Spleen (tissue), 11 donors: Measurements from ENCODE around the gene RARRES2. TPM values are rescaled to one million over a fixed set of nuclear protein-coding genes. Genes with fewer than 3 reads are reported as not detected.
"Not testable (repeated sequence)": the region's sequence is repeated elsewhere in the genome, so short reads cannot be mapped to it uniquely, and the experiment has no call there.

Source experiments
- DNase-seq: peaks from one replicate; pipeline ENCODE4 v3.0.0-alpha.2; 2020
- H3K27ac ChIP-seq, 8 donors: fragments of 200-600 bp; sonication (generic) in 7 of 8; 1 replicate in 4 of 8; 2 replicates in 4 of 8; pipeline versions ENCODE4 v1.5.0 to v1.8.0; 2016 to 2021; ENCODE audit warnings: inconsistent platforms in 4 of 8, mild to moderate bottlenecking in 4 of 8, moderate library complexity in 1 of 8
- H3K27me3 ChIP-seq, 7 donors: fragments of 200-600 bp; sonication (generic) in 6 of 7; replicated peaks in 1 of 7; 1 replicate in 4 of 7; 2 replicates in 3 of 7; pipeline versions ENCODE4 v1.5.0 to v1.8.0; 2016 to 2021; ENCODE audit warnings: inconsistent platforms in 3 of 7, mild to moderate bottlenecking in 1 of 7
- H3K36me3 ChIP-seq, 6 donors: fragments of 200-600 bp; sonication (generic) in 5 of 6; 1 replicate in 4 of 6; 2 replicates in 2 of 6; pipeline versions ENCODE4 v1.5.0 to v1.8.0; 2016 to 2021; ENCODE audit warnings: inconsistent platforms in 2 of 6
- H3K4me1 ChIP-seq, 6 donors: fragments of 200-600 bp; sonication (generic) in 5 of 6; 1 replicate in 3 of 6; 2 replicates in 3 of 6; pipeline versions ENCODE4 v1.5.0 to v1.8.0; 2016 to 2021; ENCODE audit warnings: inconsistent platforms in 3 of 6
- H3K4me3 ChIP-seq, 8 donors: fragments of 200-600 bp; sonication (generic) in 7 of 8; 1 replicate in 4 of 8; 2 replicates in 4 of 8; pipeline versions ENCODE4 v1.5.0 to v1.8.0; 2016 to 2021; ENCODE audit warnings: inconsistent platforms in 4 of 8, mild to moderate bottlenecking in 4 of 8, moderate library complexity in 2 of 8
- H3K9me3 ChIP-seq, 8 donors: fragments of 200-600 bp; sonication (generic) in 7 of 8; 1 replicate in 4 of 8; 2 replicates in 4 of 8; pipeline versions ENCODE4 v1.5.0 to v1.8.0; 2016 to 2021; ENCODE audit warnings: inconsistent platforms in 4 of 8
- CTCF ChIP-seq, 11 experiments: fragments of 200-600 bp in 7 of 11; fragments of 450-650 bp in 4 of 11; sonication (generic) in 4 of 11; IDR thresholded peaks in 8 of 11; conservative IDR thresholded peaks in 3 of 11; 1 replicate in 7 of 11; 2 replicates in 4 of 11; pipeline versions ENCODE4 v1.4.0 to v1.8.0; 2016 to 2021; ENCODE audit warnings: antibody characterized with exemption in 11 of 11, inconsistent platforms in 4 of 11, mild to moderate bottlenecking in 1 of 11
- POLR2A ChIP-seq, 3 donors: fragments of 450-650 bp; IDR thresholded peaks; one replicate each; pipeline ENCODE4 v1.5.1; 2017; ENCODE audit warnings: antibody characterized with exemption in 3 of 3, mild to moderate bottlenecking in 1 of 3
- POLR2AphosphoS5 ChIP-seq, 3 donors: sonication (generic); formaldehyde crosslinking; IDR thresholded peaks; one replicate each; pipeline ENCODE4 v1.5.1; 2017; ENCODE audit warnings: antibody characterized with exemption in 3 of 3
- WGBS, 5 donors: extraction: QIAGEN DNeasy Blood & Tissue Kit in 3 of 5; methylation state at CpG; one replicate each; pipeline versions ENCODE4 v1.1.5 to v1.1.7; 2013 to 2018; 5-methylcytosine and 5-hydroxymethylcytosine counted together
- intact Hi-C: fragments of 100-400 bp; cut with DNase I; formaldehyde crosslinking; loops from one replicate; pipeline ENCODE4 v1.15.0; 2023; ENCODE audit warnings: low total_unique reads
- polyA plus RNA-seq, 3 donors: library from polyadenylated mRNA; stranded (reverse); fragments of 200-250 nt; gene quantifications; one replicate each; pipeline ENCODE4 v1.2.1, GENCODE V29; 2013
- total RNA-seq, 7 donors: library from RNA; depleted of rRNA in 3 of 7; stranded (reverse); fragments of >200 nt in 3 of 7; fragmentation: NEBNext Ultra II Directional in 4 of 7; extraction: Animal tissue kit (Norgen Biotek cat#: 25700) in 4 of 7; gene quantifications; one replicate each; pipeline versions ENCODE4 v1.1.0 to v1.2.1, GENCODE V29; 2016 to 2021
- donor health status: healthy with polysubstance abuse.
- donor health status: DM: no; HTN: no; CAD: no; lungs with moderate emphysema.
- donor health status: DM: no; HTN: no; CAD: no.
- donor health status: Bipolar disorder and iron deficiency.
- donor health status: healthy.
- donor health status: DM: no; HTN: no; CAD: no.
- donor health status: DM: yes; HTN: yes; CAD: no.

Gene RARRES2
- total and polyA plus RNA-seq, 10 donors = 39.7 to 292 (median 105) TPM

DNA sequence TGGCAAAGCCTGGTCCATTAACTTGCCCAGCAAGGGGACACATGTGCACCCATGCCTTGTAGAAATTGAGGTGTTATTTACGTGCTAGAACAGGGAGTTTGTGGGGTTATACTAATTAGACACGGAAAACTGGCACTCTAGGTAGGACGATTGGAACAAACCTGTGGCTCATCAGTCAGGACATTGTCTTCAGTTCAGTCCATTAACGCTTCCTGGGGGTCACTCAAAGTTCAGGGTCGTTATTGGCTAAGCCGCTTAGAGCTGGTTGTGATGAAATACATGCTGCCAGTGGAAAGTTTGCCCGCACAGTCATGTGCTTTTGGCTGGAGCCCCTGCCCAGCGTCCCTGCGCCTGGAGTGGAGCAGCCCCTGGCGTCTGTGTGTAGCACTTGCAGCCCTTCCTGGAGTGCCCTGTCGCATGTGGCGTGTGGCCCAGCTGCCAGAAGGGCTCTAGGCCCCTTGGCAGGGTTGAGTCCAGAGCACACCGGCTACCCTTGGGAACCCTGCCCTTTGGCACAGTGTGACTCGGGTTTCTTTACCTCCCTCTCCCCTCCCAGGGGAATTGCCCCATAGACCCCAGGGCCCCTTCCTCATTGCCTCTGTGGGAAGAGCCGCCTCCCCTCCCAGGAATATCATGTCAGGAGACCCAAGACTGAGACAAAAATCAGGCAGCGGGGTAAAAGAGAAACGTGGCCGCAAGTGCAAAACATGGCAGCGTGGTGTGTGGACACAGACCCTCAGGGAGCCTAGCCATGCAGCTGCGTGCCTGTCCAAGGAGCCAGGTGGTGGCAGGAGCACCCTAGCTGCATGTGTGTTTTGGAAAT is 47.5 kb upstream of the RARRES2 start:
- peaks cover 0 to 27% (median 0%) of the 10 kb centered on the region in 6 donors for H3K36me3 ChIP-seq
- H3K27me3 ChIP-seq = no peaks in the 10 kb centered on the region
- DNase-seq = peak; percentile 78
- TF ChIP-seq CTCF (IDR thresholded peaks at IDR 0.05 in 8 of 11, conservative IDR thresholded peaks at IDR 0.05 in 3 of 11) (peak in 10 of 11 experiments; percentile 11 to 61 (median 48)), POLR2AphosphoS5 (IDR thresholded peaks at IDR 0.05) (peak in 2 of 3 donors; percentile 52 to 65), POLR2A (IDR thresholded peaks at IDR 0.05) (no peak)
- no peak overlapping the region for H3K4me3 ChIP-seq
- no peak overlapping the region for H3K27ac ChIP-seq
- intact Hi-C loops = no loop called here
- H3K9me3 ChIP-seq = no peaks in the 10 kb centered on the region
- whole genome bisulfite sequencing, 5 donors = 65 to 78% (median 71%) methylated on average over 15 to 20 of the region's 20 CpGs
- H3K4me1 ChIP-seq = peaks cover 0 to 24% (median 7%) of the 10 kb centered on the region in 6 donors

- H3K4me1 ChIP-seq = peaks cover 0 to 30% (median 11%) of the 10 kb centered on the region in 6 donors
- no peaks in the 10 kb centered on the region for H3K9me3 ChIP-seq
- 88 to 94% (median 90%) methylated on average over 7 of the region's 7 CpGs for WGBS, 5 donors
- TF ChIP-seq POLR2A (IDR thresholded peaks at IDR 0.05) = no peak
- TF ChIP-seq POLR2AphosphoS5 (IDR thresholded peaks at IDR 0.05) = no peak
- no peak for TF ChIP-seq CTCF (IDR thresholded peaks at IDR 0.05 in 8 of 11, conservative IDR thresholded peaks at IDR 0.05 in 3 of 11)
- no peak overlapping the region for H3K27ac ChIP-seq
- peak; percentile 58 for DNase-seq
- H3K27me3 ChIP-seq = no peaks in the 10 kb centered on the region
- intact Hi-C loops = no loop called here
- H3K36me3 ChIP-seq = peaks cover 0 to 27% (median 0%) of the 10 kb centered on the region in 6 donors
- H3K4me3 ChIP-seq = no peak overlapping the region
Measured at GRCh38 chr7:150388306-150388705, 46.9 kb upstream of the RARRES2 start.

DNA sequence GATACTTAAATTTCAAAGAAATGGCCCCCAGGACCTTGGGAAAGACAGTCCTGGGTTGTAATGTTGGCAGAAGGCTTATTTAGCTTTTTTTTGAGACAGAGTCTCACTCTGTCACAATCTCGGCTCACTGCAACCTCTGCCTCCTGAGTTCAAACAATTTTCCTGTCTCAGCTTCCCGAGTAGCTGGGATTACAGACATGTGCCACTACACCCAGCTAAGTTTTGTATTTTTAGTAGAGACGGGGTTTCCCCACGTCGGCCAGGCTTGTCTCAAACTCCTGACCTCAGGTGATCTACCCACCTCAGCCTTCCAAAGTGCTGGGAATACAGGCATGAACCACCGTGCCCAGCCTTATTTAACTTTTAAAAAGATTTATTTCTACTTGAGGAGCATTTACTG is 44.5 kb upstream of the RARRES2 start:
- H3K4me1 ChIP-seq = peaks cover 0 to 52% (median 17%) of the 10 kb centered on the region in 6 donors
- WGBS, 5 donors = 71 to 80% (median 77%) methylated on average over 6 of the region's 6 CpGs
- peaks cover 0 to 27% (median 0%) of the 10 kb centered on the region in 6 donors for H3K36me3 ChIP-seq
- H3K9me3 ChIP-seq, H3K27ac ChIP-seq, intact Hi-C loops, H3K4me3 ChIP-seq, DNase-seq, H3K27me3 ChIP-seq: not testable (repeated sequence)

DNA sequence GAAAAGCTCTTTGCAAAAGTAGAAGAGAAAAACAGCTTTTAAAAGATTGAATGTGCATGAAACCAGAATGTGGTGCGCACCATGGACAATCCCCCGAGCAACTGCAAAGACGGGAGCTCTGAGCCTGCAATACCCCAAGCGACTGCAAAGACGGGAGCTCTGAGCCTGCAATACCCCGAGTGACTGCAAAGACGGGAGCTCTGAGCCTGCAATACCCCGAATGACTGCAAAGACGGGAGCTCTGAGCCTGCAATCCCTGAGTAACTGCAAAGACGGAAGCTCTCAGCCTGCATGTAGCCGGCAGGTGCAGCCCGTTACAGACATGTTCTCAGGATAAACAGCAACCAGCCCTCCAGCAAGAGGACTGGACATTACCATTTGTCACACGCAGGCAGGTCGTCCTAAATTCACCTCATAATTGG is 43.9 kb upstream of the RARRES2 start:
- Histone ChIP-seq H3K9me3 (no peaks in the 10 kb centered on the region), H3K27me3 (no peaks in the 10 kb centered on the region), H3K4me3 (no peak overlapping the region), H3K36me3 (peaks cover 0 to 21% (median 0%) of the 10 kb centered on the region in 6 donors), H3K4me1 (peaks cover under 1 to 58% (median 22%) of the 10 kb centered on the region in 6 donors), H3K27ac (no peak overlapping the region)
- intact Hi-C loops = no loop called here
- 81 to 93% (median 89%) methylated on average over 14 of the region's 14 CpGs for WGBS, 5 donors
- no peak for DNase-seq
- TF ChIP-seq POLR2A (IDR thresholded peaks at IDR 0.05) (no peak), POLR2AphosphoS5 (IDR thresholded peaks at IDR 0.05) (no peak), CTCF (IDR thresholded peaks at IDR 0.05 in 8 of 11, conservative IDR thresholded peaks at IDR 0.05 in 3 of 11) (no peak)
